RKO (cell line): ENCODE results near the gene NINJ2.

Experiments used
- DNase-seq: peaks from one replicate; pipeline ENCODE4 v3.0.0-alpha.2; 2016; ENCODE audit warnings: low spot score

The NINJ2 gene

GRCh38 chr12:613996-614395 lies 49.2 kb downstream of the NINJ2 start:
- DNase-seq, result no peak

- DNase-seq, result no peak
These were observed 50.4 kb downstream of the NINJ2 start for GRCh38 chr12:612886-613285.

- DNase-seq, result no peak
These were observed 51.0 kb downstream of the NINJ2 start for GRCh38 chr12:612293-612692.

DNA sequence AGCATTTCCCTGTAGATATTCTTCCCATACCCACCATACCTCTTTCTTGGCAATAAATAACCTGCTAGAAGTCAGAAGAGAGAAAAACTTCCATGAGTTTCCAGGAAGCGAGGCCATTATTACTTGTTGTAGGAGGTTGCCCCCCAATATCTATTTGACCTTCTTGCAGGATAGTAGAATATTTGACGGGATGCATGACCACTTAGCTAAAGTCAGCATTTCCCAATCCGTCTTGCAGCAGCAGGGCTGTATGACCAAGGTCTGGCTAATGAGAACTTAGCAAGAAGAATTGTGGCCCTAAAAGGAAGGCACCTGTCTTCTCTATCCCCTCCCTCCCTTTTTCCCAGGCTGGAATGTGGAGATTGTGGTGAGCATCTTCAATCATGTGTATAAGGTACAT lies 51.5 kb downstream of the NINJ2 start:
- no peak for DNase-seq

DNA sequence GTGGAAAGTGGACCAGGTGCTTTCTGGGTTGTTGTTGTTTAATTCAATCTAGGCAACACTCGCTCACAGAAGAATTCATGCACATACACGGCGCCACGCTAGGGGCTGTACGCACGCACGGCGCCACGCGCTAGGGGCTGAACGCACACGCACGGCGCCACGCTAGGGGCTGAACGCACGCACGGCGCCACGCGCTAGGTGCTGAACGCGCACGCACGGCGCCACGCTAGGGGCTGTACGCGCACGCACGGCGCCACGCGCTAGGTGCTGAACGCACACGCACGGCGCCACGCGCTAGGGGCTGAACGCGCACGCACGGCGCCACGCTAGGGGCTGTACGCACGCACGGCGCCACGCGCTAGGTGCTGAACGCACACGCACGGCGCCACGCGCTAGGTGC lies 54.3 kb downstream of the NINJ2 start:
- no peak for DNase-seq

DNA sequence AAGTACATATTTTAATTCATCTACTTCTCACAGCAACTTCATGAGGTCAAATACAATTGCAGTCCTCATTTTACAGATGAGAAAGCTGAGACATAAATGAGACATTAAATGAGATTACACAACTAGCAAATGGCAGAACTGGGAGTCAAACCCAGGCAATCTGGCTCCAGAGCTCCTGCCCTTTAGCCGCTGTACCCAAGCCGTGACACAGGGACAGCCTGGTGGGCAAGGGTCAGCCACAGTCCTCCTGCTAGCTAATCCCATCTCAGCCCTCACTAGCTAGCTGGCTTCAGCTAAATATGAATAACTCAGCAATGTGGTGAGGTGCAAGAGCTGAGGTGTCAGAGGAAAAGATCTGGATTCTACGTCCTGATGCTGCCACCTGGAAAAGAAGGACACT lies 54.8 kb downstream of the NINJ2 start:
- DNase-seq, result no peak

DNA sequence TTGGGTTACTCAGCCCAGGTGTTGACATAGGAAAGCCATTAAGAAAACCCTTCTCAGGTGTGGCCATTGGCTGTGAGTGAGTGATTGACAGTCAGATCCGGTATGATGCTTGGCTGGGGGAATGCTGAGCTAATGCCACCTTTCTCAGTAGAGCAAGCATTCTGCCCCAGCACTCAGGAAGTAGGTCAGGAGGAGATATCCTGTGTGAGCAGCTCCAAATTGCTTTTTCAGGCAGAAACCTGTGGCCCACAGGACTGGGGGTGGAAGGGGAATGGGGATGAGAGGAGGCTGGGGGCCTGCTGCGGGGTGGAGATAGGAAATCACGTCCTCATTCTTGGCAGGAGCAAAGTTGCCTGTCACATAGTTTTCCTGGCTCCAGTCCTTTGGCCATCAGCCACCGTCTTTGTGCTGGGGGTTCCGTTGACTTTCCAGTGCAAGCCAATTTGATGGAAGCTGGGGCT lies 55.7 kb downstream of the NINJ2 start:
- no peak for DNase-seq

DNA sequence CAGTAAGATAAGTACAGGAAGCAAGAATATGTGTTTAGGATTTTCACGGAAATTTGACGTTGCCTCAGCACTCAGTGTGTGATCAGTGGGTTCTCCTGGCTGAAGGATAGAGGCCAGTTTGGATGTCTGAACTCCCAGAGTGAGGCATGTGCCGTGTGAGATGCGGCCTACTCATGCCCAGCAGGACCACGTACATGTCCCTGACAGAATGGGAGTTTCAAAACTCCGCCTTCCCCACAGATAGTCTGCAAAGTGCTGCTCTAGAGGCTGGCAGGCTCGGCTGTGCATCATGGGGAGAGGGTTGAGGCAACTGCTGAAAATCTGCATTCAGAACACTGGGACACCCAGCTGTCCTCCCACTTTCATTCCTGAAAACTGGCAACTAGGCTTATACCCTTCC lies 58.3 kb downstream of the NINJ2 start:
- no peak for DNase-seq

DNA sequence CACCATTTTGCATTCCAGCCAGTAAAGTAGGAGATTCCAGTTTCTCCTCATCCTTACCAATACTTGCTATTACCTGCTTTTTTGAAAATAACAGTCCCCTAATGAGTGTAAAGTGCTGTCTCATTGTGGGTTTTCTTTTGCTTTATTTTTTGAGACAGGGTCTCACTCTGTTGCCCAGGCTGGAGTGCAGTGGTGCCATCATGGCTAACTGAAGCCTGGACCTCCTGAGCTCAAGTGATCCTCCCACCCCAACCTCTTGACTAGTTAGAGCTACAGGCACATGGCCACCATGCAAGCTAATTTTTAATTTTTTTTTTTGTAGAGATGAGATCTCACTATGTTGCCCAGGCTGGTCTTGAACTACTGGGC lies 60.6 kb downstream of the NINJ2 start:
- DNase-seq, result no peak

- no peak for DNase-seq
These were observed 61.1 kb downstream of the NINJ2 start for GRCh38 chr12:601976-602699.

DNA sequence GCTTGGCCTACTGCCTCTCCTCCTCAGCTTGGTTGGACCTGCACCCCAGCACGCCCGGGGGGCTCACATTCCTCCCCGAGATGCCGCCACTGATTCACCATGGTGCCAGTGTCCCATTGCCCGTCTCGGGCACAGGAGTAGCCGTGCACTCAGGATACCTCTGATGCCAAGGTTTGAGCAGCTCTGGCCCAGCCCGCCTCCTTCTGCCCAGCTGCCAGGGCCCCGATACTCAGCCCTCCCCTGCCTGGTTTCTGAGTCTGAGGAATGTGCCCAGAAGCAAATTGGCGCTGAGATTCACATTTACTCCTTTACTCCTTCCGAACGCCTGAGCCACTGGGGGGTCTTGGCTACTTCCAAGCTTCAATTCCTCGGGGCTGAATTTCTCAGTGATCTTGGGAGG lies 63.5 kb downstream of the NINJ2 start:
- DNase-seq, result no peak

DNA sequence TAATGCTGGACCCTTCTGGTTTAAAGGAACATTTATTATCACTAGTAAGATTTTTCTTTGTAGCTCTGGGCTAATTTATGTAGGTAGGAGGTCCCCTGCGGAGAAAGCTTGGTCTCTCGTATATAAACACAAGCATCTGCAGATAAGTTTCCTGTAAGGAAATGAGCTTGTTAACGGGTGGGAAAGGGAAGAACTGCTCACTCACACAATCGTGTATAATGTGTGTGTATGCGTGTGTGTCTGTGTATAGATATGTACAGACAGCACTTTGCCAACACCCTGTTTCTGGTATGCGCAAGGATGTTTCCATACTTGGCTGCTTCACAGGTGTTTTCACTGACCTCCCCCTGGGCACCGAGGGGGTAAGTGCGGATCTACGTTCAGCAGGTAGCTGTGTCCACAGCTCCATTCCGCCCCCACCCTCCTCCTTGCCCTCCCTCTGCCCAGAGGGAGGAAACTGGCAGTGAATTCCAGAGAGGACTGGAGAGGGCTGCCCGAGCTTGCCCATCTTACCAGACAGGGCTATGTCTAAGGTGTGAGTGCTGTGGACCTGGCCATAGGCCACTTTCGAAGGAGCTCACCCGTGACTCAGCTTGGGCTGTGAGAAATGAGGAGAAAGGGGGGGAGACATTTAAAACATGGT lies 65.2 kb downstream of the NINJ2 start:
- DNase-seq, result no peak

- no peak for DNase-seq
These were observed 69.6 kb downstream of the NINJ2 start for GRCh38 chr12:593396-594270.

DNA sequence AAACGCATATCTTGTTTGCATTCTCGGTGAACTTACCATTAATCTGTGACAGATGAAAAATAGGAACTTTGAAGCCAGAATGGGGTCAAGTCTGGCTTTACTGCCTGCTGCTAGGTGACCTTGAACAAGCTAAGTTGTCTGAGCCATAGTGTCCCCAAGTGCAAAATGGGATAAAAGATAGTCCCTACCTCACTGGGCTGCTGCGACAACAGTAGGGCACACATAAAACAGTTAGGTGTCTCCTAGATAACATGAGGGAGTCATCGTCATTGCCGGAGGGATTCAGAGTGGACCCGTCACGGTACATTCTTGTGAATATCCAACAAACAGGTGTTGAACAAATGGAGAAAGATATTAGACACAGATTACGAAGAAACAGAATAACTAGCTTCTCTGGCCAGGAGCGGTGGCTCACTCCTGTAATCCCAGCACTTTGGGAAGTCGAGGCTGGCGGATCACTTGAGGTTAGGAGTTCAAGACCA lies 71.2 kb downstream of the NINJ2 start:
- no peak for DNase-seq

DNA sequence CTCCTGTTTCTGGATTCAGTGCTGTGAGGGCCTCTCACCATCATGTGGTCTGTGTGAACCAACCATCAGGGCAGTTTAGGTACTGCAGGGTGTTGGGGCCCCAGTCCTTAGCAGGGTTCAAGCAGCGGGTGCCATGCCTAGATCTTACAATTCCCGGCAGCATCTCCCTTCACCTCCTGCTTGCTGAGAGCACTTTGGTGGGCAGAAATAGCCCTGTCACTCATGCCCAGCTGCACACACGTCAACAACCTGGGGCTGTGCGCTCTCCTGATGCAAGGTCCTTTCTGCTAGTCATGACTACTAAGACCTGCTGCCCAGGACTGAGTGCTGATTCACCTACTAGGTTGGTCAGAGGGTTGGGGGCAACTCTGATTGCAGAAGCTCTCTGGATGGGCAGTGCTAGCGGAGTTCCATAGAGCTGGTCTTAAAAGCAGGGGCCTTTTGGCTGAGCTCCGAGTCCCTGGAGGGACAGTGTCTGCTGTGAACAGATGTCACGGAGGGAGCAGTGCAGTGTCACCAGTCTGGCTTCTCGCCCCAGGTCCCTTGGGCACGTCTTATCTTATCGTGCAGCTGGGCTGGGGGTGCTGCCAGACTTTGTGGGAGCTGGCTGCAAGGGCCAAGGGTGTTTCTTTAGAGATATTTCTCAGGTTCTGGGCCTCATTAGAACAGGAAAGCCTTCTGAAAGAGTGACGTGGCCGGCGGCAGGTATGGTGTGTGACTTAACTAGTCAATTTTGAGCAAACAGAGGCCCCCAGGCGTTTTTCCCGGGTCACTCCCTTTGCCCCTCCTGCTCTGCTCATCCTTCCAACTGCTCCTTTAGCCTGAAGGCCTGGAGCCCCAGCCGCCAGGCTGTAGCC lies 71.8 kb downstream of the NINJ2 start:
- no peak for DNase-seq

DNA sequence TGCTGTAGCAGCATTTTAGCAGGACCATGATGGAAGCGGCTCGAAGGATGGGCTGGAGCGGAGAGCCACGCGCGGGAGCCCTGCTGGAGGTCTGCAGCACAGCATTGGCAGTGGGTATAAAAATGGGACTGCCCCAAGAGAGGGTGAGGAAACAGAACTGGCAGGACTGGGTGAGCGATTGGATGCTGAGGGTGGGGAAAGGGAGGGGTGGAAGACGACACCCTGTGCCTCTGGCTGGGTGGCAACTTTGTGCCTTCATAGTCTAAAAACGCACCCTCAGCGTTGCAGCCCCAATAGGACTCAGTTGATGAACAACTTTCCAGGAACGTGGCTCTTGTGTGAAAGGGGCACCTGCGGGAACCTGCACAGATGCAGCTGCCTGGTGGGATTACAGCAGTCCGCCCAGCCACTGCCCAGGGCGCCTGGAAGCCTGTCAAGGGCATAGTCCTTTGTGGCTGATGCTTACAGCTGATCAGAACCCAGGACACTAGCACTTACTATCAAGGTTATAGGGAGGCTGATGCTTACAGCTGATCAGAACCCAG lies 73.0 kb downstream of the NINJ2 start:
- DNase-seq, result no peak

- no peak for DNase-seq
These were observed 74.6 kb downstream of the NINJ2 start for GRCh38 chr12:588646-589045.

DNA sequence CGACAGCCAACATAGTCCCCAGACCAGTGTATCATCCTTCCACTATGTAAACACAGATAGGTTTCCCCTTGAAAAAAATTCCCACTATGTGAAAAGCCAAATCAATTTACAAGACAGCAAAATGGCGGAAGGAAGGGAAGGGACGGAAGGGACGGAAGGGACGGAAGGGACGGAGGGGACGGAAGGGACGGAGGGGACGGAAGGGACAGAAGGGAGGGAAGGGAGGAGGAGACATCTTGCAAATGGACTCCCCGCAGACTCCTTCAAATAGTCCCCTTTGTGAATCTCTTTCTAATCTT lies 75.3 kb downstream of the NINJ2 start:
- DNase-seq, result no peak

- DNase-seq, result no peak
These were observed 75.9 kb downstream of the NINJ2 start for GRCh38 chr12:587132-588023.

DNA sequence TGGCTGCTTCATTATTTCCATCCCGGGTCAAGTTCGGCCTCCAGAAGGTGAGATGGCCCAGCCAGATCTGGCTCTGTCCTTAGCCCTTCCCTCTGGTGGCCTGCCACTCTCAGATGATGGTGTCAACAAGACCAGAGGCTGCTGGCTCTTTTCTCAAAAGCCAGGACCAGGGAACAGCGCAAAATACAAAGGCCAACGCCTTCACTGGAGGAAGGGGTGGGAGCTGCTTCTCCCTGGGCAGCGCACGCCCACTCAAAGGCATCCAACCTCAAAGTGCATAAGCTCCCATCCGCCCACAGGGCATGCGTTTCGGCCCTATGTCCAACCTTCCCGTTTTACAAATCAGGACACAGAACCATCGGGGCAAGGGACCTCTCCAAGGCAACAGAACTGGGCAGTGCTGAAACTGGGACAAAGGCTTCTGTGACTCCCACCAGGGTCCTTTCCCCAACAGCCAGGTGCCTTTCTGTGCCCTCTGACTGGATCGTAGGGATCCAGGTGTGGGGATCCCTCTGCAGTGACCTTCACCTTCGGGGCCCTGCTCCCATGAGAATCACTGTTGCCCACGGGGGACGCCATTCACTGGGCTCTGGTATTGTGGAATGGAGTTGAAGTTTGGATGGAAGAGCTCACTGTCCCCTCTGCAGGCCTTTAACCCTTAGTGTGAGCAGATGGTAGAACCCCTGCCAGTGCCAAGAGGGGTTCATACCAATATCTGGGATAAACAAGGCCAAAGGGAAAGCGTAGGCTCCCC lies 76.8 kb downstream of the NINJ2 start:
- DNase-seq, result no peak
